RWPE1 (cell line): ENCODE data around the gene EIF2S2.

ENCODE experiments used
- CTCF ChIA-PET: fragments of 350-600 bp; sonication (Branson Sonifier 250); formaldehyde crosslinking; extraction: SDS; loops from one replicate; lab custom pipeline; 2021; lab: Yijun Ruan, JAX
- POLR2A ChIA-PET: fragments of 400-600 bp; formaldehyde crosslinking; extraction: SDS; loops from one replicate; lab custom pipeline; 2020; ENCODE audit warnings: antibody characterized with exemption; ENCODE audit not compliant: low non-redundant PET; lab: Yijun Ruan, JAX
- DNase-seq: peaks from one replicate; pipeline ENCODE4 v3.0.0; 2012; ENCODE audit warnings: low spot score
- H3K27ac ChIP-seq: fragments of 450-650 bp; 2 replicates; pipeline ENCODE4 v1.5.1; 2017
- TF ChIP-seq, protein P1 (sequence below): fragments of 450-650 bp; conservative IDR thresholded peaks from 2 replicates; pipeline ENCODE4 v1.5.1; 2017; ENCODE audit warnings: low read depth, mild to moderate bottlenecking

Gene EIF2S2

DNA sequence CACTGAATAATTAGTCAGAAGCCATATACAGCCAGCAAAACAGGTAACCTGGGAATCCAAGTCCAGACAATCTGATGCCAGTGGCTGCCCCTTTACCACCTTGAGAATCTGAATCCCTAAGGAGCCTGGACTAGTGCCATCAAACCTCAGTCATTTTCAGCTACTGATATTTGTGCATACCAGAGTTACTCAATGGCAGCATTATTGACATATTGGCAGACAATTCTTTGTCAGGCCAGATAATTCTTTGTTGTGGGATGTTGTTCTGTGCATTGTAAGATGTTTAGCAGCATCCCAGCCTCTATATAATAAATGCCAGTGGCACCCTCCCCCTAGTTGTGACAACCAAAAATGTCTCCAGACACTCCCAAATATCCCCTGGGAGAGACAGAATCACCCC, 3.2 kb upstream of the EIF2S2 start:
- CTCF ChIA-PET: interaction anchor here (0.5 to 0.6 kb wide), 2 partner anchors 53 to 152 kb away, joined by 3 to 5 read pairs; no protein-coding TSS in a partner anchor

DNA sequence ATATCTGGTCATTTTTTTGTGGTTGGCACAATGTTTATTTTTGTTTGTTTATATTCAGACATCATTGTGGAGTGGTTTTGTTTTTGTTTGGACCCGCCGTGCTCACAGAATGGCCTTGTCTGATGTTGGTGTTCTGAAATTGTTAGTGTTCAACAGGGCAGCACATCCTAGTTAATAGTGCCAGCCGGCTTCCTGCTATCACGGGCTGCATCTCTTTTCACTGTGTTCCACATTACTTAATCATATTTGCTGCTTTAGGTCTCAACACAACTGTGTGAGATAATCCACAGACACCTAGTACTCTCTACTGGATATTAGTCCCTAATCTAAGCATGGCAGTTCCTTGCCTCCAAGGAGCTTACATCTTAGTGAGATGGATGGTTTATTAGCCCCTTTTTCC, 2.8 kb upstream of the EIF2S2 start:
- DNase-seq: no peak
- CTCF ChIA-PET: interaction anchor here (0.6 to 1.3 kb wide), 3 partner anchors 16 to 914 kb away, joined by 3 to 6 read pairs (median 3); no protein-coding TSS in a partner anchor
- TF ChIP-seq, protein P1, sequence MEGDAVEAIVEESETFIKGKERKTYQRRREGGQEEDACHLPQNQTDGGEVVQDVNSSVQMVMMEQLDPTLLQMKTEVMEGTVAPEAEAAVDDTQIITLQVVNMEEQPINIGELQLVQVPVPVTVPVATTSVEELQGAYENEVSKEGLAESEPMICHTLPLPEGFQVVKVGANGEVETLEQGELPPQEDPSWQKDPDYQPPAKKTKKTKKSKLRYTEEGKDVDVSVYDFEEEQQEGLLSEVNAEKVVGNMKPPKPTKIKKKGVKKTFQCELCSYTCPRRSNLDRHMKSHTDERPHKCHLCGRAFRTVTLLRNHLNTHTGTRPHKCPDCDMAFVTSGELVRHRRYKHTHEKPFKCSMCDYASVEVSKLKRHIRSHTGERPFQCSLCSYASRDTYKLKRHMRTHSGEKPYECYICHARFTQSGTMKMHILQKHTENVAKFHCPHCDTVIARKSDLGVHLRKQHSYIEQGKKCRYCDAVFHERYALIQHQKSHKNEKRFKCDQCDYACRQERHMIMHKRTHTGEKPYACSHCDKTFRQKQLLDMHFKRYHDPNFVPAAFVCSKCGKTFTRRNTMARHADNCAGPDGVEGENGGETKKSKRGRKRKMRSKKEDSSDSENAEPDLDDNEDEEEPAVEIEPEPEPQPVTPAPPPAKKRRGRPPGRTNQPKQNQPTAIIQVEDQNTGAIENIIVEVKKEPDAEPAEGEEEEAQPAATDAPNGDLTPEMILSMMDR: no peak
- H3K27ac ChIP-seq: no peak overlapping the region
- POLR2A ChIA-PET: no interaction called here

More for the DNA sequence above, 3.2 kb upstream of the EIF2S2 start:
- no peak for DNase-seq
- POLR2A ChIA-PET: interaction anchor here (0.6 kb wide), 1 partner anchor 641 kb away, joined by 3 read pairs; no protein-coding TSS in a partner anchor
- TF ChIP-seq, protein P1: no peak
- no peak overlapping the region for H3K27ac ChIP-seq

DNA sequence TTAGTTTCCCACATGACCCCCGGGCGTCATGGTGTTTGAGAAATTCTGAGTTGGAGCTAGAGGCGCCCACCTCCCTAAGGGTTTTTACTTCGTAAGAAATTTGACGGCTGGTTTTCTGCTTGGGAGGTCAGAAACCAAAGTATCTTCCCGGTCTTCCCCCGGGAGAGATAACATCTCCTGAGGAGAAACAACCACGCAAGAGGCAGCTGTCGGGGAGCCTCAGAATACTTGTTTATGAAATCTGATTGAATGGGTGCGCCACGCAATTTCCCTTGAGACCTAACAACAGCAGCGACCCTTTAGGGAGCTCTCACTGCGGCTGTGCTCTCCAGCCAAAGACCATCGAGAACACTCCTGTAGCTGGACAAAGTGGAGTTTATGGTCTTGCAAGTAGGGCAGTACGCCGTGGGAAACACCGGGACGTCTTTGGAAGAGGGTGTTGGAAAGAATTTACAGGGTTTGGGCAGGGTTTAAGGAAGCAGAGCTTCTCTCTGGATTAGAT, 608 bp upstream of the EIF2S2 start:
- ChIA-PET POLR2A (interaction anchor here (0.5 to 1.1 kb wide), 6 partner anchors 11 to 472 kb away, joined by 4 to 9 read pairs (median 4); no protein-coding TSS in a partner anchor), CTCF (interaction anchor here (0.5 to 1.8 kb wide), 10 partner anchors 11 to 1105 kb away, joined by 3 to 10 read pairs (median 4); partner anchors contain the start of gene BPIFB2)
- peak; percentile 41 for DNase-seq
- TF ChIP-seq, protein P1: no peak
- peak overlapping the region; percentile 93 for H3K27ac ChIP-seq

- peak; percentile 52 for DNase-seq
- CTCF ChIA-PET: no interaction called here
- H3K27ac ChIP-seq: peak overlapping the region; percentile 93
- TF ChIP-seq, protein P1: no peak
- POLR2A ChIA-PET: no interaction called here
These were observed 1.1 kb downstream of the EIF2S2 start for GRCh38 chr20:34110745-34111641.

DNA sequence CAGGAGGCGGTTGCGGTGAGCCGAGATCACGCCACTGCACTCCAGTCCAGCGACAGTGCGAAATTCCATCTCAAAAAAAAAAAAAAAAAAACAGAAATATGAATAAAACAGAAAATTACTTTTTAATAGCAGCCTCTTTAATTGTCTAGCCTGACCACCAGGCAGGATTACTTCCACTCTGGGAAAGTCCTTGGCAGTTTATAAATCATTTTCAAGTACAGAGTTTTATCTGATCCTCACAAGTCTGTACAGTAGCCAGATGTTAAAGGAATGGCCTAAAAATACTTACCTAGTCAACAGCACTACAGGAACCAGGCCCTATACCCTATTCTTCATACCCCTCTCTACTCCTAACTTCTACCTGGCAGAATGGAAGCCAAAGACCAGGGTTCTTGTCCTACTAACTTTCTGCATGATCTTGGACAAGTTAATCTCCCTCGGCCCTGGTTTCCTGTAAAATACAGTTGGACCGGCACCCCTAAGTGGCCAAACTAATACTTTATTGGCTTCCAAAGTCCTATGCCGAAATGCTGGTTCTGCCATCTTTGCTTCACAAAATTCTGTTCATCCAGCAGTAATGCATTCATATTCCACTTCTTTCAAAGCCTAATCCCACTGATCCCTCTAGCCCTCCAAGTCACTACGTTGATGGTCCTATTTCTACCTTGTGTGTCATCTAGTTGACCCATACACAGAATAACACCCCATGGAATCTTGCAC, 1.9 kb downstream of the EIF2S2 start:
- DNase-seq: no peak
- ChIA-PET POLR2A (no interaction called here), CTCF (no interaction called here)
- no peak overlapping the region for H3K27ac ChIP-seq
- TF ChIP-seq, protein P1: no peak

DNA sequence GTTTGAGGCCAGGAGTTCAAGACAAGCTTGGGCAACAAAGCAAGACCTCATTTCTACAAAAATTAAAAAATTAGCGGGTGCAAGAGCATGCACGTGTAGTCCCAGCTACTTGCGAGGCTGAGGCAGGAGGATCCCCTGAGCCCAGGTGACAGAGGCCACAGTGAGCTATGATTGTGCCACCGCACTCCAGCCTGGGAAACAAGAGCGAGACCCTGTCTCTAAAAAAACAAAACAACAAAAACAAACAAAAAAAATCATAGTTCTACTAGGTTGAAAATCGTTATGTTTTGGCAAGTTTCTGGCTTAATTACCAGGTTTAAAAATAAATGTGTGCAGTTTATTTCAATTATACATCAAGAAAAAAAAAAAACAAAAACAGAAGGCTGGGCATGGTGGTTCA, 2.6 kb downstream of the EIF2S2 start:
- CTCF ChIA-PET: interaction anchor here (0.6 to 0.7 kb wide), 2 partner anchors 13 to 124 kb away, joined by 3 read pairs; no protein-coding TSS in a partner anchor

More for the DNA sequence above, 2.6 kb downstream of the EIF2S2 start:
- TF ChIP-seq, protein P1: no peak
- no peak for DNase-seq
- no peak overlapping the region for H3K27ac ChIP-seq
- POLR2A ChIA-PET: interaction anchor here (0.7 kb wide), 1 partner anchor 38 kb away, joined by 3 read pairs; no protein-coding TSS in a partner anchor
